Endothelial cell of umbilical vein (primary cell): ENCODE data around the gene CACNA2D3.

Source experiments
- EZH2 ChIP-seq: IDR thresholded peaks from 2 replicates; pipeline ENCODE4 v1.6.1; 2012; ENCODE audit warnings: borderline replicate concordance, low read depth, mild to moderate bottlenecking, moderate library complexity, low read length, inconsistent platforms; ENCODE audit not compliant: severe bottlenecking
- FOS ChIP-seq: IDR thresholded peaks from 2 replicates; pipeline ENCODE4 v1.6.1; 2011; ENCODE audit warnings: mild to moderate bottlenecking, low read length, moderate library complexity, borderline replicate concordance; ENCODE audit not compliant: insufficient read depth
- GATA2 ChIP-seq: IDR thresholded peaks from 2 replicates; pipeline ENCODE4 v1.7.0; 2011; ENCODE audit warnings: low read depth, mild to moderate bottlenecking, moderate library complexity, mixed read lengths, low read length; ENCODE audit not compliant: insufficient read length, insufficient read depth
- JUN ChIP-seq: IDR thresholded peaks from 2 replicates; pipeline ENCODE4 v1.6.1; 2011; ENCODE audit warnings: borderline replicate concordance, low read depth; ENCODE audit not compliant: insufficient read length, insufficient read depth
- MYC ChIP-seq: IDR thresholded peaks from one replicate; pipeline ENCODE4 v1.6.1; 2011; ENCODE audit warnings: mild to moderate bottlenecking, low read depth, low read length
- POLR2A ChIP-seq: IDR thresholded peaks from 2 replicates; pipeline ENCODE4 v1.6.1; 2012; ENCODE audit warnings: low read depth, mild to moderate bottlenecking, control low read depth, low read length
- POLR2AphosphoS5 ChIP-seq: IDR thresholded peaks from 2 replicates; pipeline ENCODE4 v1.6.1; 2012; ENCODE audit warnings: low read depth, mild to moderate bottlenecking, control low read depth, low read length, moderate library complexity; ENCODE audit not compliant: insufficient read depth
- TF ChIP-seq, protein P1 (sequence below), 2 donors: IDR thresholded peaks; 1 replicate in 1 of 2; 2 replicates in 1 of 2; pipeline ENCODE4 v1.5.1; 2011; ENCODE audit warnings: low read length in 2 of 2, mild to moderate bottlenecking in 2 of 2, moderate library complexity in 2 of 2, control low read depth in 1 of 2, inconsistent platforms in 1 of 2, low read depth in 1 of 2; ENCODE audit not compliant: insufficient read depth in 1 of 2; ENCODE audit errors: extremely low read depth in 1 of 2
- TF ChIP-seq, protein P2 (sequence below): IDR thresholded peaks from 2 replicates; pipeline ENCODE4 v1.6.1; 2011; ENCODE audit not compliant: insufficient read depth, insufficient read length

DNA sequence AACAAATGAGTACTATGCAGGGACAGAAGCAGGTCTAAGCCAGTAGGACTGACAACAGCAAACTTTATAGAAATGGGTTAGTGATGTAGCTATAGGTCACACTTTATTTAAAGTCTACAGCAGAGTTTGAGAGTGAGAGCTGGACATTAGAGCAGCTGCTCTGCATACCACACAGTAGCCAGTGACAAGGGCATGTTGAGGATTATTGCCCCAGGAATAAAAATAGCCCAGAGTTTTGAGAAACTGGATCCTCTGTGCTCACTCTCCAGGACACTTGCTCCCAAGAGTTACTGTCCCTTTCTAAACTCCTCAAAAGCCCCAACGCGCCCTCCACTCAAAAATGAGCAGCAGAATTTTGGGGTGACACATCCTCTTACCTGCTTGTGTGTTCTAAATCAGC, 784.4 kb downstream of the CACNA2D3 start:
- TF ChIP-seq POLR2AphosphoS5 (no peak), POLR2A (no peak), MYC (no peak), GATA2 (no peak), EZH2 (no peak), JUN (no peak), FOS (no peak)
- TF ChIP-seq, protein P1, sequence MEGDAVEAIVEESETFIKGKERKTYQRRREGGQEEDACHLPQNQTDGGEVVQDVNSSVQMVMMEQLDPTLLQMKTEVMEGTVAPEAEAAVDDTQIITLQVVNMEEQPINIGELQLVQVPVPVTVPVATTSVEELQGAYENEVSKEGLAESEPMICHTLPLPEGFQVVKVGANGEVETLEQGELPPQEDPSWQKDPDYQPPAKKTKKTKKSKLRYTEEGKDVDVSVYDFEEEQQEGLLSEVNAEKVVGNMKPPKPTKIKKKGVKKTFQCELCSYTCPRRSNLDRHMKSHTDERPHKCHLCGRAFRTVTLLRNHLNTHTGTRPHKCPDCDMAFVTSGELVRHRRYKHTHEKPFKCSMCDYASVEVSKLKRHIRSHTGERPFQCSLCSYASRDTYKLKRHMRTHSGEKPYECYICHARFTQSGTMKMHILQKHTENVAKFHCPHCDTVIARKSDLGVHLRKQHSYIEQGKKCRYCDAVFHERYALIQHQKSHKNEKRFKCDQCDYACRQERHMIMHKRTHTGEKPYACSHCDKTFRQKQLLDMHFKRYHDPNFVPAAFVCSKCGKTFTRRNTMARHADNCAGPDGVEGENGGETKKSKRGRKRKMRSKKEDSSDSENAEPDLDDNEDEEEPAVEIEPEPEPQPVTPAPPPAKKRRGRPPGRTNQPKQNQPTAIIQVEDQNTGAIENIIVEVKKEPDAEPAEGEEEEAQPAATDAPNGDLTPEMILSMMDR (IDR thresholded peaks at IDR 0.05; ENCODE audit: extremely low read depth in 1 of 2, insufficient read depth in 1 of 2, low read depth in 1 of 2, low read length in 2 of 2) = no peak
- TF ChIP-seq, protein P2, sequence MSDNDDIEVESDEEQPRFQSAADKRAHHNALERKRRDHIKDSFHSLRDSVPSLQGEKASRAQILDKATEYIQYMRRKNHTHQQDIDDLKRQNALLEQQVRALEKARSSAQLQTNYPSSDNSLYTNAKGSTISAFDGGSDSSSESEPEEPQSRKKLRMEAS = no peak
